ENCODE measurements around the gene NMT2.

GRCh38 chr10:15067154-15067553, 101.3 kb downstream of the NMT2 start:
- no peak for TF ChIP-seq CTCF (conservative IDR thresholded peaks at IDR 0.05 in 1 of 2, IDR thresholded peaks at IDR 0.05 in 1 of 2; ENCODE audit: low read depth in 1 of 2, low read length in 2 of 2)
- no peak for TF ChIP-seq EZH2 (IDR thresholded peaks at IDR 0.05; ENCODE audit: low read length, missing control alignments)

Data from fibroblast of lung (primary cell).